ENCODE measurements around the gene WDR74. TPM values are rescaled to one million over a fixed set of nuclear protein-coding genes. Genes with fewer than 3 reads are reported as not detected.
"Not testable (repeated sequence)": the region's sequence is repeated elsewhere in the genome, so short reads cannot be mapped to it uniquely, and the experiment has no call there.

The WDR74 gene
- total RNA-seq, 4 donors from 2014 or later = 32.3 to 138 (median 40.8) TPM

DNA sequence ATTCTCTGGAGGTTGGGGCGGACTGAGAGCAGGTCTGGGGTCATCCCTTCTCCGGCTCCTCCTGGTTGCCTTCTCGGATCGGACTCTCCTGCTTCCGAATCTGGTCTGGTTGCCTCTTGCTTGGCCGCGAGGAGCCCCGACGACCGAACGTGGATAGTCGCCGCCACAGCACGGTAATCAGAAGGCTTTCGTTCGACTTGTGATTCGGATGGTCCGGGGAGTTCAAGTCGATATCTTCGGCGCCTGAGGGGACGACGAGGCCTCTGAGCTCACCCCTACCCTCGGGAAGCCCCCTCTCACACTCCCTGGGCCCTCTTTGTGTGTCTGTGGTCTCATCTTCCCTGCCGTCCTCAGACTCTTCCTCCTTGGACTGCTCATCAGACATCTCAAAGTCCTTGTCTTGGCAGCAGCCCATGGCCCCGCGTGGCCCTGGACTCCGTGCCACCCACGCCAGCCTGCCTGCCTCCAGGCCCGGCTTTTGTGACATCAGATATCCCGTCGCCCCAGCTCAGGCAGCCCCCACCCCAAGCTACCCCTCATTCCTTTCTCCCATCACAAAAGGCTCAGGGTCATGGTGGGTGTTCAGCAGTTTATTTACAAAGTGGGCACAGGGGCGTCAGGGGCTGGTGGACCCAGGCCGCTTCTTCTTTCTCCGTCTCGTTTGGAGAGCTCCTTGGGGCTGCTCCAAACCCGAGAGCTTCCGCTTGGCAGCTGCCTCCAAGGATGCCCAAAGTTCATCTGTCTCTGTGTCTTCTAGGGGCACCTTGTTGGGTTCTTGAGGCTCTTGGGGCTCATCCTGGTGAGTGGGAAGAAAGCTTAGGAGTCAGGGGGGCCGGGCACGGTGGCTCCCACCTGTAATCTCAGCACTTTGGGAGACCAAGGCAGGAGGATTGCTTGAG lies 6.8 kb downstream of the WDR74 start, which contains the start of gene TEX54:
TEX54 (minus strand) TSS at position 506 of the 899 bp plus-strand sequence.
- DNase-seq (ENCODE audit: low spot score) (no peak), ATAC-seq (ENCODE audit: low FRiP score) (peak; percentile 13)
- TF ChIP-seq, protein P1, sequence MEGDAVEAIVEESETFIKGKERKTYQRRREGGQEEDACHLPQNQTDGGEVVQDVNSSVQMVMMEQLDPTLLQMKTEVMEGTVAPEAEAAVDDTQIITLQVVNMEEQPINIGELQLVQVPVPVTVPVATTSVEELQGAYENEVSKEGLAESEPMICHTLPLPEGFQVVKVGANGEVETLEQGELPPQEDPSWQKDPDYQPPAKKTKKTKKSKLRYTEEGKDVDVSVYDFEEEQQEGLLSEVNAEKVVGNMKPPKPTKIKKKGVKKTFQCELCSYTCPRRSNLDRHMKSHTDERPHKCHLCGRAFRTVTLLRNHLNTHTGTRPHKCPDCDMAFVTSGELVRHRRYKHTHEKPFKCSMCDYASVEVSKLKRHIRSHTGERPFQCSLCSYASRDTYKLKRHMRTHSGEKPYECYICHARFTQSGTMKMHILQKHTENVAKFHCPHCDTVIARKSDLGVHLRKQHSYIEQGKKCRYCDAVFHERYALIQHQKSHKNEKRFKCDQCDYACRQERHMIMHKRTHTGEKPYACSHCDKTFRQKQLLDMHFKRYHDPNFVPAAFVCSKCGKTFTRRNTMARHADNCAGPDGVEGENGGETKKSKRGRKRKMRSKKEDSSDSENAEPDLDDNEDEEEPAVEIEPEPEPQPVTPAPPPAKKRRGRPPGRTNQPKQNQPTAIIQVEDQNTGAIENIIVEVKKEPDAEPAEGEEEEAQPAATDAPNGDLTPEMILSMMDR (IDR thresholded peaks at IDR 0.05) = no peak

- DNase-seq (ENCODE audit: low spot score) (peak; percentile 98), ATAC-seq (ENCODE audit: low FRiP score) (peak; percentile 96)
- TF ChIP-seq, protein P1 (IDR thresholded peaks at IDR 0.05) = no peak
Measured at GRCh38 chr11:62831520-62832335, 7.7 kb downstream of the WDR74 start, which contains the start of gene STX5. STX5 (minus strand) TSS chr11:62832051; CDS start chr11:62831243, 808 bp downstream.

- DNase-seq (ENCODE audit: low spot score) (no peak), ATAC-seq (ENCODE audit: low FRiP score) (peak; percentile 10)
- TF ChIP-seq, protein P1 (IDR thresholded peaks at IDR 0.05) = no peak
Measured at GRCh38 chr11:62830904-62831519, 8.4 kb downstream of the WDR74 start.

DNA sequence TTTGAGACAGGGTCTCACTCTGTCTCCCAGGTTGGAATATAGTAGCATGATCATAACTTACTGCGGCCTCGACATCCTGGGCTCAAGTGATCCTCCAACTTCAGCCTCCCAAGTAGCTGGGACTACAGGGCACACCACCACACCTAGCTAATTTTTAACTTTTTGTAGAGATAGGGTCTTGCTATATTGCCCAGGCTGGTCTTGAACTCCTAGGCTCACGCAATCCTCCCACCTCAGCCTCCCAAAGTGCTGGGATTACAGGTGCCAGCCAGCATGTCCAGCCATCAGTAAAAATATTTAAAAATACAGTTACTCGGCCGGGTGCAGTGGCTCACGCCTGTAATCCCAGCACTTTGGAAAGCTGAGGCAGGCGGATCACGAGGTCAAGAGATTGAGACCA lies 11.3 kb downstream of the WDR74 start:
- not testable (repeated sequence) for ATAC-seq (ENCODE audit: low FRiP score); DNase-seq (ENCODE audit: low spot score)

DNA sequence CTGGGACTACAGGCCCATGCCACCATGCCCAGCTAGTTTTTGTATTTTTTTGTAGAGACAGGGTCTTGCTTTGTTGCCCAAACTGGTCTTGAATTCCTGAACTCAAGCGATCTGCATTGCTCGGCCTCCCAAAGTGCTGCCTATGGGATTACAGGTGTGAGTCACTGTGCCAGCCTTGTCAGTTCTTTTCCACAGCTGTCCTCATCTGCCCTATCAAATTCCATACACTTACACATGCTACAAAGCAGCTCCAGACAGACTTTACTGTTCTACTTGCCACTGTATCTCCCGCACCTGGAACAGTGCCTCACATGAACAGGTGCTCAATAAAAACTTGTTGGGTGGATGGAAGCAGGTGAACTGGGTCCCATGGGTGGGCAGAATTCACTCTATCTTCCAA lies 15.7 kb downstream of the WDR74 start:
- TF ChIP-seq, protein P1 (IDR thresholded peaks at IDR 0.05) = no peak
- no peak for DNase-seq (ENCODE audit: low spot score)
- ATAC-seq (ENCODE audit: low FRiP score) = no peak

GRCh38 chr11:62817129-62817528 lies 22.3 kb downstream of the WDR74 start:
- TF ChIP-seq, protein P1 (IDR thresholded peaks at IDR 0.05) = no peak
- ATAC-seq (ENCODE audit: low FRiP score) (no peak), DNase-seq (ENCODE audit: low spot score) (no peak)

DNA sequence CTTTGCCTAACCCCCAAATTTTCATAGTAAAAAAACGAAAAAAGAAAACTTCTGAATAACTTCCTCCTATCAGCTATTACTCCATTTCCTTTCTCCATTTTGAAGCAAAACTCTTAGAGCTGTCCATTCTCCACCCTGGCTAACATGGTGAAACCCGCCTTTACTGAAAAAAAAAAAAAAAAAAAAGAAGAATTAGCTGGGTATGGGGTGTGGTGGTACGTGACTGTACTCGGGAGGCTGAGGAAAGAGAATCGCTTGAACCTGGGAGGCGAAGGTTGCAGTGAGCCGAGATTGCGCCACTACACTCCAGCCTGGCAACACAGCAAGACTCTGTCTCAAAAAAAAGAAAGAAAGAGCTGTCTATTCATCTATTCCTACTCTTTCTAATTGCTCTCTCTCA lies 22.8 kb downstream of the WDR74 start:
- TF ChIP-seq, protein P1 (IDR thresholded peaks at IDR 0.05) = no peak
- DNase-seq (ENCODE audit: low spot score) (no peak), ATAC-seq (ENCODE audit: low FRiP score) (no peak)

All from omental fat pad (tissue), 4 donors.